GM18508 (cell line): ENCODE measurements around the gene SEZ6L.

ENCODE experiments used
- ATAC-seq: cut with Tn5 transposase; IDR thresholded peaks from one replicate; pipeline ENCODE4 v1.9.1; 2021; ENCODE audit warnings: moderate number of reproducible peaks; ENCODE audit not compliant: insufficient read depth, unreplicated experiment

Gene SEZ6L

DNA sequence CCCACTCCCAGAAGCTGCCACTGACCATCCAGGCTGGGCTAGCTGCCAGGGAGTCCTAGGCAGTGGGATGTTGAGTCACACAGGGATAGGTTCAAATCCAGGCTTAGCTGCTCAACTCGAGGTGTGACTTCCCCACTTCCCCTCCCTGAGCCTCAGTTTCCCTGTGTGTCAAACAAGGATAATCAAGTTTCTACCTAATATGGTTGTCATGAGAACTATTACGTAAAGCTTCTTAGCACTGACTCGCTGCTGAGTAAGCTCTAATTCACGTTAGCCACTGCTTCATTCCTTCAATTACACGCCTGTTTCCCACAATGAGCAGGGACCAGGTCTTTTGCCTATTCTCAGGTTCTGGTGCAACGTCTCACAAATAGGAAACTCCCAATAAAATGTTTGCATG, 67.7 kb downstream of the SEZ6L start:
- ATAC-seq, result no peak

DNA sequence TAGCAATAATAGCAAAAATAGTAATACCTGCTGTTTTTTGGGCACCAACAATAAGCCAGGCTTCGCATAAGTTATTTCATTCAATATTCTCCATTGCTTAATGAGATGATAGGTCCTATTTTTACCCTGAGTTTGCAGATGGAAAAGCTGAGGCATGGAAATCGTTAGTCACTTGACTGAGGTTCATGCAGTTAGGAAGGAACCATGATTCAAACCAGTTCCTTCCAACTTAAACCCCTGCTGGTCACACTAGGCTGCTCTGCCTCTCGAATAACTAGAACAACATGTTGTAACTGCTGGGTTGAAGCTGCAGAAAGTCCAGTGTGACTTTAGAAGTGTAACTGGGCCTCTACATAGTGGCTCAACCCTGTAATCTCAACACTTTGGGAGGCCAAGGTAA, 69.3 kb downstream of the SEZ6L start:
- no peak for ATAC-seq

DNA sequence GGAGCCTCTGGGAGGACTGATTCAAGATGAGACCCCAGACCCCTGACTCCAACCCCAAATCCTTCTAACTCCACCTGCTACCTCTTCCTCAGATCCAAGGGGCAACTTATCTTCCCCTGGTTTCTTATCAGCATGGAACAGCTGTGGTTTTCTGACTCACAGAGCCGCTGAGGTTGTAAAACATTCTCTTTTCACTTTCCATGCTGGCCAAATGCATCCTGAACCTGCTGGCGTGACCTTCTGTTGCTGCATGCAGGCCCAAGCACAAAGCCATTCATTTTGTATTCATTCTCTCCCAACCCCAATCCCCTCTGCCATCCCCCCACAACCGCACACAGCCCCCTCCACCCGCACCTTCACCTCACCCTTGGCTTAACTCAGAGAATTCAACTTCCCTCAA, 70.3 kb downstream of the SEZ6L start:
- ATAC-seq, result no peak

DNA sequence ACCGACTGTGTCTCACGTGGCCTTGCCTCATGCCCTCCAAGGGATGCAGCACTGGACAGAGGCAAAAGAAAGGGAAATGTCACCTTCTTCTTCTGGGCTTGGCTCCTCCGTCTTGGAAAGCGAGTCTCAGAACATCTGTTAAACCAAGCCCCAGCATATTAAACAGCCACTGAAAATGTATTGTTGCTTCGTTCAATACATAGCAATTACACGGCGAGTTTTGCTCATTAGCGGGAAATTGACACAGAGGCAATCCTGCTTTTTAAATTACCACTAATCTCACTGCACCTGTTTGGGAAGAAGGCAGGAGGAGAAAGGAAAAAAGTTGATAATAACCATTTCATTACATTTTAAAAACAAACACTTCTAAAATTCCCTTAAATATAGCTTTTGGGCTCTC, 72.1 kb downstream of the SEZ6L start:
- ATAC-seq, result no peak

DNA sequence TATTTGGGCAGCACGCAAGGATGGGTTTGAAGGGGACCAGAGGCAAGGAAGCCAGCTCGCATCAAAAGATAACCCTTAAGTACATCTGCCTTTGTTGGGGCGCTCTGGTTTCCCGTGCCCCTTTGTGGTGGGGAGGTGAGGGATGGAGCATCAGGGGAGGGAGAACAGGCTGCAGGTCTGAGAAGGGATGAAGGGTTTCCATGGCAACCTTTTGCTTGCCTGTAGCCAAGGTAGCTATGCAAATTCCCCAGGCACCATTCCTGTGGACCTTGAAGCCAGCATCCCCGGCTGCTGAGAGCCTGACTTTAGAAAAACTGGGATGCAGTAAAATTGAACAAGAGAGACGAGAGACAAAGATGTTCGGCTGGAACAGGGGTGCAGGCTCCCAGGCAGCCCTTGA, 75.7 kb downstream of the SEZ6L start:
- no peak for ATAC-seq

DNA sequence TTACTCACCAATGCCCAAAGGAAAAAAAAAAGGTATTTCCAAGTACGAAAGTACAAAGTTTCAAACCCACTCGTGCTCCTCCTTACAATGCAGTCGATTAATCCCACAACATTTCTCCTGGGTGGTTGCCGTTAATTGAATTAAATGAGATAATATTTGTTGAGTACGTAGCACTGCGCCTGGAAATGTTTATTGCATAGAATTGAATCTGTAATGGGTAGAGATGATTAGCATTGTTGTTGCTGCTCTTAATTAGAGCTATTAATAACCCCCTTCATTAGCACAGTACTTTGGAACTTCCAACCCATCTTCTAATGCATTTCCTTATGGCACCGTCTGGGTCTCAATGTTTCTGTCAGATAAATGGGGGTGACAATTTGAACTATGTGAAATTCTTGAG, 77.3 kb downstream of the SEZ6L start:
- no peak for ATAC-seq

DNA sequence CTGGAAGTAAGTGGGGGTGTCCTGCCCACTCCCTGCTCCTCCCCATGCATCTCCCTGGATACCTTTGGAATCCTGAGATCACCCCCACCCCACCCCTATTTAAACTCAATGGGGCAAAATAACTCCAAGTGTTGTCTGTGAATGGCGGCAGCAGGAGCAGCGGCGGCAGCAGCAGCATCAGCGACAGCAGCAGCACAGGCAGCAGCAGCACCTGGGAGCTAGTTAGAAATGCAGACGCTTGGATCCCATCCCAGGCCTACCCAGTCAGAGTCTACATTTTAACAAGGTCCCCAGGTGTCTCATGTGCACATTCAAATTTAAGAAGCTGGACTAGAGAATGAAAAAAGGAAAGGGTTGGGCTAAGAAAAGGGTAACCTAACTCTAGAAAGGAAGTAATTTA, 82.6 kb downstream of the SEZ6L start:
- ATAC-seq, result no peak

DNA sequence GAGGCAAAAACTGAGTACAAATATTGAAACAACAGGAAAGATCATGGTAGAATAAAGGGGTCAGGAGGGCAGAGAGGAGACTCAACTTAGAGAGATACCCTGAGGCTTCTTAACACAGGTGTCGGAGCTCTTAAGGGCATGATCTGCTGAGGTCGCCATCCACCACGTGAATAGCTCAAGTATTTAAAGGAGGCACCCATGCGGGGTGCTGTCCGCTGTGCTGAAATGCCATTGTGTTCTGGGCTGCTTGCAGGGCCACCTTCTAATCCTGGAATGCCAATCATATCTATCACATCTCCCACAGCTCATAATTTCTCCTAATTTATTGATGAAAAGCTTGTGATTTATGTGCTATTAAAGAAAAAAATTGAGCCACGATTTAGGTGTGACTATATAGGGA, 90.2 kb downstream of the SEZ6L start:
- no peak for ATAC-seq

DNA sequence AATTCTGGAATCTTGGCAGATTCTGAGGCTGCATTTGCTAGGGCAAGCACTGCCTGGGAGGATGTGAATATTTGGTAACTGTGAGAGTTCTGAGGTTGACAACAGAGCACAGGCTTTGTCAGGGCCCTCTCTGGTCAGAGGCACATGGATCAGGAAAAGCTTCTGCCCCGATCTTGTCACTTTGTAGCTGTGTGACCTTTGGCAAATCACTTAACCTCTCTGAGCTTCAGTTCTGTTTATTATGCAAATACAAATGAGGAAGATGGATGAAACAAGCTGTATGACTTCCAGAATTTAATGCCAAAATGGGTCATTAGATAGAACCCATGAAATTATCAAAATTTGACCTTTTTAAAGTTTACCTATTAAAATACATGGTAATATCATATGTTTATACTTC, 94.9 kb downstream of the SEZ6L start:
- ATAC-seq, result no peak

DNA sequence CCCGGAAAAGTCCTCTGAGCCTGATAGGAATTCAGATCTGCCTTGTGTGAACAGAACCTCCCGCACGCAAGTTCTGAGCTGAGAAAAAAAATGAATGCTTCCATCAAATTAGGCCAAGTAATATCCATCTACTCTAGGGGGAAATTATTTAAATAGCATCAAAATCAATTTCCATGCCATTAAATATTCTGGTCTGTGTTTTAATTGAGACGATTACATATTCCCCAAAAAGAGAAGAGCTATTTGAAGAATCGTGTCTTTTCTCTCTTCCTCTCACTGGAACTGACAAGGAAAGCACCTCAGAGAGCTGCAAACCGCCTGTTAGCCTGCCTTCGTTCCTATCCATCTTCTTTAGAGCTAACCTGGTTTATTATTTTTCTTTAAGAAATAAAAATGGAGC, 96.0 kb downstream of the SEZ6L start:
- no peak for ATAC-seq

DNA sequence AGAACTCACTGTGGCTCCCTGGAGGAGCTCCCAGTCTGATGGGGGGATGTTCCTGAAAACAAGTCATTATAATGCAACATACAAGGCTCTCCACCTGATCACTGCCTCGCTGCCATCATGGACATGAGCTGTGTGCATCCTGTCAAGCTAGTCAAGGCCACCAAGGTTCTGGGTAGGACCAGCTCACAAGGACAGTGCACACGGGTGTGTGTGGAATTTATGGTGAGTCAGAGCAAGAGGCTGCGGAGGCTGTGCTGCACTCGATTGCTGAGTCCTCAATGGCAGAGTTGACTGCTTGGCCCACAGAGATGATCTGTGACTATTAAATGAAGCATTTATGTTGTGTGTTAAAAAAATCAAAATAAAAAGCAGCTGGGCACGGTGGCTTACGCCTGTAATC, 96.6 kb downstream of the SEZ6L start:
- ATAC-seq, result no peak

DNA sequence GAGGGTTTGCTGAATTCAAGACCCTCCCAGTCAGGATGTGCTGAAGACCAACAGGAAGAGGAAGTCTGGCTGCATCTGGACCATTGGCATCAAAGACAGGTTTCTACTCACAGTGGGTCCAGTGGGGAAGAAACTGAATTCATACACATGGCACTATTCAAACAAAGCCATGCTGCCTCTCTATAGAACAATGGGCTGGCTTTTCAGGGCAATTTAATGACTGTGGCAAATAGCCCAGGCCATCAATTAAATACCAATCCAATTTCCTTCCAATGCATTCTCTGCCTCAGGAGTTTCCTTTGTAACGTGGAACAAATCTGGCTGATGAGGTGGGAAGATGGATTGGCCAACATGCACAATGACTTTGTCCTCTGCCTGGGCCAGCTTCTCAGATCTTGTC, 98.6 kb downstream of the SEZ6L start:
- ATAC-seq, result no peak

DNA sequence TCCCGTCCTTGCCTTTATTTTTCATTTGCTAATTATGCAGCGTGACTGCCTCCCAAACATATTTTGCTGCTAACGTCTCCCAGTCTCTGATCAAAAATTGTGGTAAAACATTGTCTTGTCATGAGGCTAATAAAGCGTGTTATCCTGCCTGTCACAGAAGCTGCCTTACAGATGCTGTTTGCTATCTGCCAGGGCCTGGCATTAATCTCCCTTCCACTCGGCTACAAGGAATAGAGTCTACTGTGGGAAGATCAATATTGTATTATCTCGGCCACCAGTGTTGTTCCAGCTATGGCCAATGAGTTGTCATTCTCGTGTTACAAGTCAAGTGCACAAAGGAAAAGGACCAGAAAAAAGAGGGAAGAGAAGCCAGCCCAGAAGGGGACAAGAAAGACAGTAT, 100.3 kb downstream of the SEZ6L start:
- no peak for ATAC-seq

DNA sequence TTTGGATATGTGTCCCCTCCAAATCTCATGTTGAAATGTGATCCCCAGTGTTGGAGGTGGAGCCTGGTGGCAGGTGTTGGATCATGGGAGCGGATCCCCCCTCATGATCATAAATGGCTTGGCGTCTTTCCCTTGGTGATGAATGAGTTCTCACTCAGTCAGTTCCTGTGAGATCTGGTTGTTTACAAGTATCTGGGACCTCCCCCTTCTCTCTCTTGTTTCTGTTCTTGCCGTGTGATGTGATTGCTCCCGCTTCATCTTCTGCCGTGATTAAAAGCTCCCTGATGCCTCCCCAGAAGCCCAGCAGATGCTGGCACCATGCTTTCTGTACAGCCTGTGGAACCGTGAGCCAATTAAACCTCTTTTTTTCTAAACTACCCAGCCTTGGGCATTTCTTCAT, 102.2 kb downstream of the SEZ6L start:
- no peak for ATAC-seq

DNA sequence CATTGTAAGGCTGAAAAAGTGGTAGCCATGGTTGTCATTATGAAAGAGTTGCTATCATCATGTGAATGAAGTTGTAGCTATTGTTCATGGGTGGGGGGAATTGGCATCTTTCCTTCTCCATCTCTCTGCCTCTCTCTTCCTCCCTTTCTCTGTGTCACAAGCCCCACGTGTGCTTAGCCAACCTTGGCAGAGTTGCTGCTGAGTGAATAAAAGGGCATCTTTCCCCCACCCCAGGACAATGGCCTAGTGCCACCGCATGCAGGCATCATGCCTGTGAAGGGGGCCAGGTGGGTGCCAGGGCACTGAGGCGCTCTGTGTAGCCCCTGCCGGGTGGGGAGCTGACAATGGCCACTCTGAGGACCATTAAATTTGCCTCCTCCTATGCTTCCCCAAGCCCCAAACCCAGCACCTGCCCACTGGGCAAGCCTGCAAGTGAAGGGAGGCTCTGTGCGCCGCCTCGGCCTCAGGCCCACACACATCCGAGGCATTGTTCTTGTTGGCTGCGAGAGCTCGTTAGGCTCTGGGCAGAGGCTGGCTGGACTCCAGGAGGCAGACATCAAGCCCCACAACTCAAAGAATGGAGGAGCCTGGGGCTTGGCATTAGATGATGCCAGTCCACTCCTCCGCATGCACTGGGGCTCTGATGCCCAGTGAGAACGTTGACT, 103.9 kb downstream of the SEZ6L start:
- ATAC-seq, result no peak

DNA sequence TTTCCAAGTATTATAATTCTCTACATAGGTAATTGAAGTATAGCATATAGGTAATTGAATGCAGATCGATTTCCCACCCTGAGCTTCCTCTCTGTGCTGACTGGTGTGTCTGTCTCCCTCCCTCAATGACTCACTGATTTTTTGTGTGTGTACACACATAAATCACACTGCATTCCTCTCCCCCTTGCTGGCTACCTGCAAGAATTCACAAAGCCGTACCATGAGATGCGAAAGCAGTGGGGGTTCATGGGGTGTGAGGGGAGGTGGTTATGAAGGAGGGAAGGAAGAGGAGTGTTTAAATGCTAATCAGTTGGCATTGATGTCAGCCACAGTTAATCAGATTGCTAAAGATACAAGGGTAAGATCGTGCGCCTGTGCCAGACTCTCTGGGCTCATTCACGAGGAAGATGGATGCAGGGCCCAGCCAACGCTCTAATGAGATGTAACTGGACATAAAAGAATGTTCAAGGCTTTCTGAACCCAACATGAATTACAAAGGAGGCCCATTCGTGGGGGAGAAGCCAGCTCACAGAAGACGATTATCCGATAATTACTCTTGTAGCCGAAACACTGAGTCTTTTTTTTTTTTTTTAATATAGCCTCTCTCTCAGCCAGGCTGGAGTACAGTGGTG, 107.4 kb downstream of the SEZ6L start:
- no peak for ATAC-seq

DNA sequence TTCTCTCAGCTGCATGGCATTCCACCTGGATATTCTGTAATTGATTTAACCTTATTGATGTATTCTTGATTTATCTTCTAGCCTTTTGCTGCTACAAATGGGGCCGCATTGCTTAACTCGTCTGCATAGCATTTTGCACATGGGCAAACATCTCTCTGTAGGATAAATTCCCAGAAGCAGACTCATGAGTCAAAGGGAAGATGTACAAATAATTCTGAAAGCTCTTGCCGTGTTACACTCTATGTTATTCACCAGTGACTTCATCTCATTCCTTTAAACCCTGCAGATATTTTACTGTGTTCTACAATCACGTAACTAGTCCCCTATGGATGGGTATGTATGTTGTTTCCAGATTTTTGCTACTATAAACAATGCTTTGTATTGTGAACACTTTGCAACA, 112.7 kb downstream of the SEZ6L start:
- ATAC-seq, result no peak

DNA sequence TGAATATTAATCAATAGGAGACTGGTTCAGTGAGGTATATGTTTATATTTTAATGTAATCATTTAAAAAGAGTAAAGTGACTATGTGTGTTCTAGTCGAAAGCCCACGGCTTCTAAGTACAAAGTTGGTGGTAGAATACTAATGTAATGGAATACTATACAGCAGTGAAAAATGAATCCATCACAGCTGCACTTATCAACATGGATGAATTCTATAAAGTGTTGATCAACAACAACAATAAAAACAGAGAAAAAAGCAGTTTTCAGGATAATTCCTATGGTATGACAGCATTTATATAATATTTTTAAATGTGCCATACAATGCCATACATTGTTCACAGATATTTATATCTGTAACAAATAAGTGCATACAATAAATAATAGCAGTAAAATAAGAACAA, 114.1 kb downstream of the SEZ6L start:
- no peak for ATAC-seq

DNA sequence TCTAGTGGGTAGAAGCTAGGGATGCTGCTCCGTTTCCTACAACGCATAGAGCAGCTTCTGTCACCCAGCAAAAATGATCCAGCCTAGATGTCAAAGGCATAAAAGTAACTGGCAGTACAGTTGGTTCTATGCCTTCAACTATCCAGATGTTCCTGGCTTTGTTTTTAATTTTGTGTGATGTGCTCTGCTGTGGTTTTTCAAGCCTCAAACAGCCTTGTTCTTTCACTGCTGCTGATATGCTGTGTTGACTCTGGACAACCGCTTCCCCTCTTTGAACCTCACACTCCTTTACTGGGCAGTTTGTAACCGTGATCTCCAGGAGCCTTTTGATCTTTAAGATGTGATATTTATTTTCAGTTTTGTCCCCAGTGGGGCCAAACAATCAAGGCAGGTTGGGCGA, 116.4 kb downstream of the SEZ6L start:
- ATAC-seq, result no peak

DNA sequence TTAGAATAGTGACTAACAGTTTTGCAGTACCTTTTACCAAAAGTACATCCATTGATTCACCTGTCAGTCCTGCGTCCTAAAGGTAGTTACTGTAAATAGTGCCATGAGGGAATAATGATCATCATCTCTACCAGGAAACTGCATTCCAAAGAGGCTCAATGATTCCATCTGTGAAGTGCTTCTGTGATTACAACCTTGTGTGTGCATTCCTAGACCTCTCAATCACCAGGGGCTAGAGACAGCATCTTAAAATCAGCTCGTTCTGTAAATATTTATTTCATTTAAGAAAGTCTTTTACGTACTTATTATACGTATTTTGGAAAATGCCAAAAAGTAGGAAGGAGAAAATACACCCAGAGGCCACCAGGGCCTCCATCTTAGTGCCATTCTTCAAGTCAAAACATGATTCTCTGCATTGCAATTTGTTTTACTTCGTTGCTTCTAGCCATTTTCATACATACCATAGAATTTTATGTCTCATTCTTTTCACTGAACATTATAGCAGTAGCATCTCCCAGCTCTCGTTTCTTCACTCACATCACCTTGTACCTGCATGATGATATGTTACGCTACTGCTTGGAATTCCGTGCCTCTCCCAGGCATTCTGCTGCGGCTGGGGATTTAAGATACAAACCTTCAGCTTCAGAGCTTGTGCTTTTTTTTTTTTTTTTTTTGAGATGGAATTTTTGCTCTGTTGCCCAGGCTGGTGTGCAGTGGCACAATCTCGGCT, 117.0 kb downstream of the SEZ6L start:
- no peak for ATAC-seq

DNA sequence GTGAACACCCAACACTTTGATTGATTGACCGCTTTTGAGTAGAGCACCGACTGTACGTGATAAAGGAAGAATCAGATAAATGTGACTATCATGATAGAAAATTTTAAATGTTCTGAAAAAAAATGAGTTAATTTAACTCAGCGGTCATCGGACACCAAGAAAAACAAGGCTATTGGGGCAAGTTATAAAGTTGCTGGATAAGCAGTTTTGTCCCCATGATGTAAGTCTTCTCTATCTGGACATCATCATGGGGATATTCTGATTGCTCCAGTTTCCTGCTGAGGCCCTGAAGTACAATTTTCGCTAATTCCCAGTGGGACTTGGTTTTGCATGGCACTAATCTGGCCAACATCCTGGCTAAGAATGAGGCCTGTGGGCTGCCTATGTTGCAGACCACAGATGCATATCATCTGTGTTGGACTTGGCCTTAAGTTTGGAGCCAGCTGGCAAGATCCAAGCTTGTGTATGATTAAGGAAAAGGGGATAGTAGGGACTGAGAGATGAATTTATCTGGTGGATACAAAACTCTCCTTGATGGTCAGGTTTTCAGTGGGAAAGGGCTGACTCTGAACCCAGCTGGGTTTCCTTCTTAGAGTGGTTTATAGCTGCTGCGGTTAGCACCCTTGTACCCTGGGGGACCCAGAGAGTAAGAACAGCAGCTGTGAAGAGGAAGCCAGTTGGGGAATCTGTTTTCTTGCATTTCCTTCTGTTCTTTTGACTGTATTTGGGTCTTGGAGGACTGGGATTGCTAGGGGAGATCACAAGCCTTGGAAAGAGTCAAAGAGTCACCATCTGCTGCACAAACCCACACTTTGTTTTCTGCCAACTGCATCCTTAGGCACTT, 118.3 kb downstream of the SEZ6L start:
- no peak for ATAC-seq
